KBM-7 (cell line): ENCODE results near the gene TSR1.
"Not testable (repeated sequence)": the region's sequence is repeated elsewhere in the genome, so short reads cannot be mapped to it uniquely, and the experiment has no call there.

Source experiments
- DNase-seq: peaks from one replicate; pipeline ENCODE4 v3.0.0-alpha.2; 2015
- in situ Hi-C: fragments of 300-500 bp; cut with MboI; formaldehyde crosslinking; loops from 2 replicates; pipeline ENCODE4 v1.14.3; 2020; ENCODE audit warnings: low sequenced_read_pairs, low pct_unique_long_range_greater_than_20kb, mixed read lengths

Gene TSR1

DNA sequence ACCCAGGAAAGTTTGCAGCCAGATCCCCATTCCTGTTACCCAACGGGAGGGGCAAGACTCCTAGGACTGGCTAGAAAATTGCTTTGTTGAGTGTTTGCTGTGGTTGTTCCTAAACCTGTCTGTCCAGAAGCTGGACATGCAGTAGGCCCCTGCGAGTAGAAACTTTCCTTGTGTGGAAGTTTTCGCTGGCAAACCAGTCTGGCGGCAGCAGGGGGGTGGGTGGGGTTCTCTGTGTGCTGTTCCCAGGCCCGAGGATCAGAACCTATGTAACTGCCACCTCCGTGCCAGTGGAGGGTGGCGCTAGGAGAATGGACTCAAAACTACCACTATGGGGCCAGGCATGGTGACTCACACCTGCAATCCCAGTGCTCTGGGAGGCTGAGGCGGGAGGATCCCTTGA lies 10.2 kb upstream of the TSR1 start:
- DNase-seq, result no peak
- in situ Hi-C loops, result no loop called here

GRCh38 chr17:2344528-2344927 lies 8.3 kb upstream of the TSR1 start:
- DNase-seq, result no peak
- in situ Hi-C loops, result no loop called here

GRCh38 chr17:2343421-2343820 lies 7.2 kb upstream of the TSR1 start:
- in situ Hi-C loops, result no loop called here
- no peak for DNase-seq

DNA sequence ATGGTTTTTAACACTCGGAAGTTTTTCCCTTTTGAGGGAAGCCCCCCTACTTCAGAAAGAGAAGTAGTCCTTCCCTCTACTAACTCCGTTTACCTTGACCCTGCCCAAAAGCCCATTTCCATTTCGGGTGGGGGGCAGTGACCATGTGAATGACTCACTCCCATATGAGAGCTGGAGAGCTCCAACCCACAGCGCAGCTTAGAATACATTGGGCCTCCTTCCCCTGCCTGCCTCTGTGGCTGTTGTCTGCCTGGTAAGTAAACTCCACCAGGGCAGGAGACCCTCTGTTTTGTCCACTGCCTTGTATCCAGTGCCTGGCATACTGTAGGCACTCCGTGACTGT lies 2.0 kb upstream of the TSR1 start:
- in situ Hi-C loops, result no loop called here
- no peak for DNase-seq

GRCh38 chr17:2337544-2338314 lies 1.5 kb upstream of the TSR1 start:
- peak; percentile 50 for DNase-seq
- in situ Hi-C loops, result no loop called here

DNA sequence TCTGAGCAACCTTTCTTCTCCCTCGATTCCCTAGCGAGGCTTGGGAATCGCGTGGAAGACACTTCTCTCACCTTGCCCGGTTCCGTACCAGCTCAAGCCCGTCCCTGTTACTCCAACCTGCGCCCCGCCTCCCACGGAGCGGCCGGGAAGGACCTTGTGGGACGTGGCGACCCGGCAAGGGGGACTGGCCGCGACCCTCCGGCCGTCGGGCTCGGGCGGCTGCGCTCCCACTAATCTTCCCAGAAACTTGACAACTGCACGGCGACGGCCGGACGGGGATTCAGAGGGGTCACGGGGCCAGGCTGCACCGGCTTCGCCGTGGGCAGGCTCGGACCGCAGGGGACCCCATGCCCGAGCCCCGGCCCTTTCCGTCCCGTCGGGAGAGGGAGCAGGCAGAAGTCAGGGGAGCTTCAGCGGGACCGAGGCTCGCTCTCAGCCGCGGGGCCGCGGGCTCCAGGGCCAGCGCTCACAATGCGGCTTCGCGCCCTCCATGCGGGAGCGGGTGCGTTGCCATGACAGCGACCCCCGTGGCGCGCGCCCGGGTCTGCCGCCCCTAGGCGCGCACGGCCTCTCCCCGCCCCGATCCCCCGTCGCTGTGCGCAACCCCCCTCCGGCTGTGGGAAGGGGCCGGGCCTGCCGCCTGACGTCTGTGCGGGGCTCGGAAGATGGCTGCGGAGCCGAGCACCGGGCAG lies 741 bp upstream of the TSR1 start, which contains the start of gene SGSM2:
Gene SGSM2 (plus strand): TSS at position 650 of the 692 bp plus-strand sequence. CDS start 188 bp downstream, outside the sequence.
- in situ Hi-C loops, result no loop called here
- DNase-seq, result no peak

- in situ Hi-C loops, result no loop called here
- no peak for DNase-seq
Measured at GRCh38 chr17:2335726-2336214, 487 bp downstream of the TSR1 start.

GRCh38 chr17:2331303-2331702 lies 5.0 kb downstream of the TSR1 start:
- DNase-seq, result no peak
- in situ Hi-C loops, result no loop called here

GRCh38 chr17:2323629-2324314 lies 12.5 kb downstream of the TSR1 start:
- in situ Hi-C loops, result no loop called here
- DNase-seq, result no peak

GRCh38 chr17:2321399-2321798 lies 14.9 kb downstream of the TSR1 start:
- in situ Hi-C loops, result no loop called here
- no peak for DNase-seq

DNA sequence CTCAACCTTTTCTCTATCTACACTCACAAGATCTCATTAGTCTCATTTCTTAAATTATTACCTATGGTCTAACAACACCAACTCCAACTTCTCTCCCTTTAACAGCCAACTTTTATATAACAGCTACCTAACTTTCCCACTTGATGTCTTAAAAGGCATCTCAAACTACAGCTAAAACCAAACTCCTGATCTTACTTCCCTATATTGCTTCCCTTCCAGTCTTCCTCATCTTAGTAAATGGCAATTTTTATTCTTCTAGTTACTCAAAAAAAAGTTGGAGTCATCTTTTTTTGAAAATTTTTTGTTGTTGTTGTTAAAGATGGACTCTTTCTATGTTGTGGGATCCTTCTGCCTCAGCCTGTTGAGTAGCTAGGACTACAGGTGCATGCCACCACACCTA lies 17.2 kb downstream of the TSR1 start:
- in situ Hi-C loops, result no loop called here

GRCh38 chr17:2317796-2318195 lies 18.5 kb downstream of the TSR1 start:
- no peak for DNase-seq
- in situ Hi-C loops, result no loop called here

More for the DNA sequence above, 17.2 kb downstream of the TSR1 start:
- DNase-seq, result no peak

DNA sequence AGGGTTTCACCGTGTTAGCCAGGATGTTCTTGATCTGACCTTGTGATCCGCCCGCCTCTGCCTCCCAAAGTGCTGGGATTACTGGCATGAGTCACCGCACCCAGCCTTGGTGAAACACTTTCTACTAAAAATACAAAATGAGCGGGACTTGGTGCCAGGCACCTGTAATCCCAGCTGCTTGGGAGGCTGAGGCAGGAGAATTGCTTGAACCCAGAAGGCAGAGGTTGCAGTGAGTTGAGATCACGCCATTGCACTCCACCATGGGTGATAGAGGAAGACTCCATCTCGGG lies 19.4 kb downstream of the TSR1 start:
- in situ Hi-C loops, DNase-seq: not testable (repeated sequence)

DNA sequence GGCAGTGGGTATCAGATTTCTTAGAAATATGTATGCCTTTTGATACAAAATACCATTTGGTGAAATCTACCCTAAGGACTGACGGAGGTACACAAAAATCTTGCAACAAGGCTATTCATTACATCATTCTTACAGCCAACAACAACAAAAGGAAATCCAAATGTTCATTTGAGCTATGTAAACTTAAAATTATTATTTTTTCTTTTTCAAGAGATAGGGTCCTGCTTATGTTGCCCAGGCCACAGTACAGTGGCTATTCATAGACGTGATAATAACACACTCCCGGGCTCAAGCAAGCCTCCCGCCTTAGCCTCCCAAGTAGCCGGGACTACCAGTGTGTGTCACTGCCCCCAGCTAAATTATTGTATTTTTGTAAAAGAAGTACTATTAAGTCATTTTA lies 23.5 kb downstream of the TSR1 start:
- in situ Hi-C loops, result no loop called here
- DNase-seq, result no peak

- in situ Hi-C loops, result no loop called here
- no peak for DNase-seq
Measured at GRCh38 chr17:2309338-2310154, 26.7 kb downstream of the TSR1 start.

DNA sequence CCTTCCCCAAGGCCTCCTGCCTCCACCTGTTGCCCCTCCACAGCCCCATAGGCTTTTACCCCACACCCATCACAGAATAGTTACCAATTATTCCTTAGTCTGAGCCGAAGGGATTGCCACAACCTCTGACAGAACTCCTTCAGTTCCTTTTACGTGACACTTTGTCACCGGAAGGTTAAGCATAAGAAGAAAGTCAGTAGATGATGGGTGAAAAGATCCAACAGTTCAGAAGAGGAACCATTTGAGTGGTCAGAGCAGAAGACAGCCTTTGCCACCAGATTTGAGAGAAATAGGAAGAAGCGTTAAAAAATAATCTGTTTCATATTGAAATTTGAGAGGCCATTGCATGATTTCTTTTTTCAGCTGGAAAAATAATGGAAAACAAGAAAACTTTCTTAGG lies 31.3 kb downstream of the TSR1 start:
- in situ Hi-C loops, result no loop called here
- peak; percentile 18 for DNase-seq

DNA sequence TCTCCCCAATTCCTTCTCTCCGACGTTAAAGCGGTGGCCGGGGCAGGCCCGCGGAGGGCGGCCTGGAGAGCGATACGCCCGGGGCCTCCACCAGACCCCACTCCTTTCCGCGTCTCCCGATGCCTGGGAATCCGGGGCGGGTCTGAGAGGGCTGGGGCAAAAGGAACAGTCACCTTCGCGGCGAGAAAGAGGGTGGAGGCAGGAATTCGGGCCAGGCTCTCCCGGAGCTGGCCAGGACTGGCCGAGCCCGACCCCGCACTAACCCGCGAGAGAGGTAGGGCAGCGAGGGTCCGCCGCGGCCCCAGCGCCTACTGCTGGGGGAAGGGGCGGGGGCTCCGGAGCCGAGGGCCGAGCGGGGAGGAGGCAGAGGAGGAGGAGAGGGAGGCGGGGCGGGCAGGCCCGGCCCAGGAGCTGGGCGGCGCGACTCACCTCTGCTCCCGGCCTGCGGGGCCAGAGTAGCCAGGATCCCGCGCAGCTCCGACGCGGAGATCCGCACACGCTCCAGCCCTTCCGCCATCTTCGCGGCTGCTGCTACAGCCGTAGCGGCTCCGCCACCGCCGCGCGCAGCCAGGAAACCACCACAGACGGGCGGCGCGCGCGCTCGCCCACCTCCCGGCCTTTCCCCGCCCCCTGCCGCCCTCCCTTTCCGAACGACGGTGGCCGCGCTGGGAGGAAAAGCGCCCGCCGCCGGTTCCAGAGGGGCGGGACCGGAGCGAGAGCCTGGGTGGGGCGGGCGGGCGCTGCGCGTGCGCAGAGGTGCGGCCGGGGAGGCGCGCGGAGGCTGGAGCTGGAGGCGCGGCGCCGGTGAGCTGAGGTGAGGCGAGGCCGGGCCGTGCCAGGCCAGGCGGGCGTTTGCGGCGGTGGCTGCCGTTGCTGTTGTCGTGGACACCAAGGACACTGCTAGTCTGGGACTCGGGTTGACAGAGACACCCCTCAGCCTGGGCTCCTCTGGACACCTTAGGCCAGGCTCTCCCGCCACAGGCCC lies 32.8 kb downstream of the TSR1 start, which contains the start of the genes SMG6 and SRR:
Gene SMG6 (minus strand): TSS at position 582 of the 985 bp plus-strand sequence. CDS start 65 bp downstream, at position 517.
Gene SRR (plus strand): TSS at position 747 of the 985 bp plus-strand sequence. CDS start 11,611 bp downstream, outside the sequence.
- peak; percentile 82 for DNase-seq
- in situ Hi-C loops, result no loop called here

DNA sequence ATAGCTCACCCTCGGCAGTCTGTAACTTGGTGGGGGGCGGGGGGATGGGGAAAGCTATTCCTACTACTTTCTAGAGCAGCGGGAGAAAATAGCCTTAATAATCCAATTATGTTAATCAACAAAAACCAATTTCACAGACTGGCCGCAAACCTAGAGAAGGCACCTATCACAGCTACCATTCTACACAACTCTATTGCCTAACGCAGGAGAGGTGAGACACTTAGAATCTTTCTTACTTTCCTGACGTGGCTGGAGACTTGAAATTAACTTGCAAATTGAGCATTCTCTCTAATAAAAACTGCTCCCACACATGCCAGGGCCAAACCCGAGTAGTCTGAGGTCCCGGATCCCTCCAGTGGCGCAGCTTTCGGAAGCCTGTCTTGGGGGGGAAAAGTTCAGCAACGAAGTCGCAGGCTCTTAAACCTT lies 33.5 kb downstream of the TSR1 start:
- no peak for DNase-seq
- in situ Hi-C loops, result no loop called here
